GM19193 (cell line): Measurements from ENCODE around the gene MGAT4B.

Source experiments
- POLR2A ChIP-seq: IDR thresholded peaks from 4 replicates; pipeline ENCODE4 v1.6.1; 2011; ENCODE audit not compliant: insufficient read depth, insufficient read length; ENCODE audit errors: extremely low read depth

The MGAT4B gene

DNA sequence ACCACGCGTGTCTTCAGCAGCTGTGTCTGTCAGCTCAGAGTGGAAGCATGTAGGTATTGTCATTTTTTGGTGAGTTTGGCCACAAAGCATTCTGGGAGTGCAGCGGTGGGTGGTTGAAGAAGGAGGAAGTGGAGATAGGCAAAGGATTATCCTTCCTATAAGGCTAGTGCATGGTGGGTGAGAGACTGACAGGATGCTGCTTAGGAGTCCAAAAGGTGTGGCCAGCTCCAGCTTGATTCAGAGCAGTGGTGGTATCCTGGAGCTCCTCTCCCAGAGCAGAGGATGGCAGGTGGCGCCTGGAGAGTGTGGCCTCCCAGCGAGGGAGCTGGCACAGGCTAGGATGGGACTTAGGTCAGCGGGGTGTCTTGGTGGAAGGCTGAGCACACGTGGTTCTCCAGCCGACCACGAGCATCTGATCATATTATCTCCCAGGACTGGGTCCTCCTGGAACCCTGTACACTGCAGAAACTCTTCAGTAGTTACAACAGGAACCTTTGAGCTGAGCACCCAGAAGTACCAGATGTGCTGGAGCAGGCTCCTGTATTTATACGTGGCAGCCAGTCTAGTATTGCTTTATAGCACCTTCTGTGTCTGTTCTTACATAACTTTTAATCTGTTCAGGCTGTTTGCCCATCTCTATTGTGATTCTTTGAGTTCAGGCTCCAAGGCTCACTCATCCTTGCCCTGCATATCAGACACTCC, 44.4 kb downstream of the MGAT4B start:
- TF ChIP-seq POLR2A, result no peak

DNA sequence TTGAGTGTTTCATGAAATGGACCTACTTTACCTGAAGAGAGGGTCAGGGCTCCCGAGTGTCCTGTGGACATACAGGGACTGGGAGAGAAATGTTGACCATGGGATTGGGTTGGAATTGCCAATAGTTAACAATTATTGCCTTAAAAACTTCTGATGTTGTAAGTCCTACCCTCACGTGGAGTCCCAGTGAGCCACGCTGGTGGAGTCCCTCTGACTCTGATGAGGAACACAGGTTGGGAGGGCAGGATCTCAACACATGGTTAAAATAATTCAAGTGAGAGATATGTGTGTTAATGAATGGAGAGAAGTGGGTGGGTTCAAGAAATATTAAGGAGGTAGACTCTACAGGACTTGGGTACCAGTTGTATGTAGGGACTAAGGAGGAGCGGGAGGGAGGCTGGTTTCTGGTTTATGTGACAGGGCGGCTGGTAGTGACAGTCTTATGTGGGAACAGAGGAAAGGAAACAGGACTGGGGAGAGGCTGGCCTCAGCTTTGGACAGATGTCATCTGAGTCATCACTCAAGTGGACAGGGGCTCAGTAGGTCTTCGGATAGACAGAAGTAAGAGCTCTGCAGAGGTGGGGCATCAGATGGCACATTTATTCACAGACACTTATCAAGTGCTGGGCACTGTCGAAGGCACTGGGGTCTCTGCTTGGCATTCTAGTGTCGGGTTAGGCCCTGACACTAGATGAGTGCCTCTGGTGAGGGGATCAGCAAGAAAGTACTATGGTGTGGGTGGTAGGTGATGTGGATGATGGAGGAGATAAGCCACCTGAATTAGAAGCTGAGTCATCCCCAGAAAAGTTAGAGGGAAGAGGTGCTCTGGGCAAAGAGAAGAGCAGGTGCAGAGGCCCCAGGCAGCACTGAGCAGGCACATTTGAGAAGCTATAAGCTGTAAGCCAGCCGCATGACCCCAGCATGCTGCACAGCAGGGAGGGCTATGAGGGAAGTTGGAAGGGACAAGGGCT, 46.8 kb downstream of the MGAT4B start:
- no peak for TF ChIP-seq POLR2A

DNA sequence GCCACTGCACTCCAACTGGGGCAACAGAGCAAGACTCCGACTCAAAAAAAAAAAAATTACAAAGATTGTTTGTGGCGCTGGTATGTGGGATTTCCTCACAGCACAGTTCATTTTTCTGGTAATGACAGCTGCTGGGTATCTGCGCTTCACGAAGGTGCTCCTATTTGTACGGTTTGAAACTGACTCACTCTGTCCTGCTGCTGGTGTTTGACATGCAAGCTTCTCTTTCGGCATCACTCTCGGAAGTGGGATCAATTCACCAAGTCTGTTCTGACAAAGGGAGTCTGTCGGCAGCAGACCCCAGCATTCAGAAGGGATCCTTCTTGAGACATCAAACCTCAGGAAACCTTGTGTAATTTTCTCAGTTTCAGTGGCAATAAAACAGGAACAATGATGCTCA, 47.7 kb downstream of the MGAT4B start:
- no peak for TF ChIP-seq POLR2A

DNA sequence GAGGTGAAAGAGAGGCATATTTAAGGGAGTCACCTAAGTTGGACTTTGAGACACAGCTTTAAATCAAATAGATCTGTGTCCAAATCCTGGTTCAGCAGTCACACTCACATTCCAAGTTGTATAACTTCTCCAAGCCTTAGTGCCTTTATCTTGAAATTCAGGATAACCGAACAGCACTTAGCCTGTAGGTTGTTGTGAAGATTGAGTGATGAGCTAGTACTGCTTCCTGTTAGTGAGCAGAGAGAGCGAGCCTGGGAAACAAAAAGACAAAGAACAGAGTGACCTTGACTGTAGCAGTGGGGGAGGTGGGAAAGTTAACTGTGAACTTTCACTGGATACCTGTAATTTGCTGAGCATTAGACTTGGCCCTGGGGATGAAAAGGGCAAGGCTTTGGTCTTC, 51.6 kb downstream of the MGAT4B start:
- TF ChIP-seq POLR2A, result no peak

DNA sequence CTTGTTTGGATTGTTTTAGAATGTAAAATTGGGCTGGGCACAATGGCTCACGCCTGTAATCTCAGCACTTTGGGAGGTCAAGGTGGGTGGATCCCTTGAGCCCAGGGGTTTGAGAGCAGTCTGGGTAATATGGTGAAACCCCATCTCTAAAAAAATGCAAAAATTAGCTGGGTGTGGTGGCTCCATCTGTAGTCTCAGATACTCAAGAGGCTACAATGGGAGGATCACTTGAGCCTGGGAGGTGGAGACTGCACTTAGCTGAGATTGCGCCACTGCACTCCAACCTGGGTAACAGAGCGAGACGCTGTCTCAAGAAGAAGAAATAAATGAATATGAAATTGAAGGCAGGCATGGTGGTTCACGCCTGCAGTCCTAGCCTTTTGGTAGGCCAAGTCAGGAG, 52.7 kb downstream of the MGAT4B start:
- TF ChIP-seq POLR2A, result no peak

DNA sequence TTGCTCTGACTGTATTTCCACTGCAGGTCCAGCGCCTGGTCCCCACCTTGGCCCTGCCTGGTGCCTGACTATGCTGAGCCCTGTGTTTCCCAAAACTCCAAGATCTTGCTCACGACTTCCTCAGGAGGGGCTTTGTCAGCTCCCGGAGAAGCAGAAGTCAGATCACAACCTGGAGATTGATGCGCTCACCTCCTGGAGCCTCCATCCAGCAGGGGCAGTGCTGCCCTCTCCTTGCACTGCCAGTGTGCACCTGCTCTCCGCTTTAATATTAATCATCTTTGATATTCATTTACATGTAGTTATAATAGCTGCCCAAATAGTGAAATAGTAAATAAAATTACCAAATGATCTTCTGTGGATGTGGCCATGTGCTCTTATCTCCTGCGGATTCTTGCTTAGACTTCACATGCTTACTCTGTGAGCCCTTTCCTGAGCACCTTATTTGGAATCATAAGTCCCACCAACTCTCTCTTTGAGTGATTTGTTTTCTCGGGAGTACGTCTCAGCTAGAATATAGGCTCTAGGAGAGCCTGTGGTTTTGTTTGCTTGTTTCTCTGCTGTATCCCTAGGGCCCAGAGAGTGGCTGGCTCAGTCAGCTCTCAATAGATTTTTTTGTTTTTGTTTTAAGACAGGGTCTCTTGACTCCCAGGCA, 56.7 kb downstream of the MGAT4B start:
- TF ChIP-seq POLR2A, result no peak

DNA sequence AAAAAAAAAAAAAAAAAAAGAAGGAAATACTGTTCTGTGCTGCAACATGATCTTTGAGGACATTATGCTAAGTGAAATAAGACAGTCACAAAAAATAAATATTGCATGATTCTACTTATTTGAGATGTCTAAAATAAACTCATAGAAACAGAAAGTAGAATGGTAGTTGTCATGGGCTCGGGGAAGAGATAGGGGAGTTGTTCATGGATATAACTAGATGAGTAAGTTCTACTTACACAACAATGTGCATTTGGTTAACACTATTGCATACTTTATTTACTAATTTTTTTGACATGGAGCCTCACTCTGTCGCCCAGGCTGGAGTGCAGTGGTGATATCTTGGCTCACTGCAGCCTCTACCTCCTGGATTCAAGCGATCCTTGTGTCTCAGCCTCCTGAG, 58.9 kb downstream of the MGAT4B start:
- TF ChIP-seq POLR2A, result no peak
